HG03097 (cell line): ENCODE measurements around the gene ARPC1B.

Source experiments
- ATAC-seq: cut with Tn5 transposase; IDR thresholded peaks from one replicate; pipeline ENCODE4 v1.9.1; 2021; ENCODE audit not compliant: unreplicated experiment, low FRiP score

The ARPC1B gene

GRCh38 chr7:99440195-99440594 lies 65.7 kb downstream of the ARPC1B start:
- no peak for ATAC-seq
